ENCODE data around the gene CABLES1. TPM values are rescaled to one million over a fixed set of nuclear protein-coding genes. Genes with fewer than 3 reads are reported as not detected.

The CABLES1 gene
- total RNA-seq, 1 experiment from 2014 or later, result 66.4 TPM

DNA sequence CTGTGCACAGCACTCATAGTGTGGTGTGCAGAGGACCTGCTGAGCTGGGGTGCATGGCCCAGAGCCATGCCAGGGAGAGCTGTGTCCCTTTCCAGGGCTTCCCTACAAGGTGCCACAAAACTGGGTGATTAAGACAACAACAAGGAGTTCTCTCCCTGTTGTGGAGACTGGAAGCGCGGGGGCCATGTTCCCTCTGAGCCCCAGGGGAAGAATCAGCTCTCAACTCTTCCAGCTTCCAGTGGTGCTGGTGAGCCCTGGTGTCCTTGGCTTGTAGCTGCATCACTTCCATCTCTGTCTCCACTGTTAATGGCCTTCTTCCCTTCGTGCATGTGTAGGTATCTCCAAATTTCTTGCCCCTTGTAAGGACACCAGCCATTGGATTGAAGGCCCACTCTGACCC is 73.3 kb downstream of the CABLES1 start:
- H3K4me1 ChIP-seq (ENCODE audit: control insufficient read depth, insufficient read depth, low read length), result no peaks in the 10 kb centered on the region
- TF ChIP-seq TCF7L2 (IDR thresholded peaks at IDR 0.05; ENCODE audit: low read depth, low read length), result no peak
- ChIA-PET POLR2A (no interaction called here), CTCF (no interaction called here)
- ATAC-seq (peak; percentile 22; the same call in 1 of the 2 replicates), DNase-seq (ENCODE audit: low read depth, low spot score) (no peak)
- BruUV-seq (replicated peaks), result no TSS peak
- intact Hi-C loops (cut with micrococcal nuclease; ENCODE audit: unreplicated experiment) (no loop called here), in situ Hi-C loops (cut with HindIII; ENCODE audit: low pct_unique_long_range_greater_than_20kb, low sequenced_read_pairs) (no loop called here)
- no peaks in the 10 kb centered on the region for H3K27me3 ChIP-seq (ENCODE audit: control insufficient read depth, insufficient read depth, low read length)
- H3K9me3 ChIP-seq (ENCODE audit: control insufficient read depth, insufficient read depth, low read depth, low read length), result no peaks in the 10 kb centered on the region
- H3K27ac ChIP-seq (ENCODE audit: low read length), result no peak overlapping the region
- no peaks in the 10 kb centered on the region for H3K36me3 ChIP-seq (ENCODE audit: control insufficient read depth, insufficient read depth, low read length)
- H3K4me3 ChIP-seq (ENCODE audit: low read depth in 2 of 2, low read length in 2 of 2), result no peak overlapping the region

DNA sequence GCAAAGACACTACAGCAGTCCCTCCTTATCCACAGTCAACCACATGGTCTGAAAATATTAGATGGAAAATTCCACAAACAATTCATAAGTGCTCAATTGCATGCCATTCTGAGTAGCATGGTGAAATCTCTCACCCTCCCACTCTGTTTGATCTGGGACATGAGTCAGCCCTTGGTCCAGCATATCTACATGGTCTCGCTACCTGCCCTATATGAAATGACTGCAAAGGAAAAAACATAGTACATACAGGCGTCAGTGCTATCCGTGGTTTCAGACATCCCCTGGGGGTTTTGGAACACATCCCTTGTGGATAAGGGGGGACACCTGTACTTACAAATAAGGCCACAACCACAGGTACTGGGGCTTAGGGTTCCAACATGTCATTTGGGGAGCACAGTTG is 73.7 kb downstream of the CABLES1 start:
- ATAC-seq, result peak; percentile 29; the same call in 1 of the 2 replicates
- no TSS peak for BruUV-seq (replicated peaks)
- in situ Hi-C loops (cut with HindIII; ENCODE audit: low pct_unique_long_range_greater_than_20kb, low sequenced_read_pairs), result no loop called here
- H3K4me3 ChIP-seq (ENCODE audit: low read depth in 2 of 2, low read length in 2 of 2), result no peak overlapping the region
- intact Hi-C loops (cut with micrococcal nuclease; ENCODE audit: unreplicated experiment), result no loop called here
- H3K27ac ChIP-seq (ENCODE audit: low read length), result no peak overlapping the region
- TF ChIP-seq, protein P1, sequence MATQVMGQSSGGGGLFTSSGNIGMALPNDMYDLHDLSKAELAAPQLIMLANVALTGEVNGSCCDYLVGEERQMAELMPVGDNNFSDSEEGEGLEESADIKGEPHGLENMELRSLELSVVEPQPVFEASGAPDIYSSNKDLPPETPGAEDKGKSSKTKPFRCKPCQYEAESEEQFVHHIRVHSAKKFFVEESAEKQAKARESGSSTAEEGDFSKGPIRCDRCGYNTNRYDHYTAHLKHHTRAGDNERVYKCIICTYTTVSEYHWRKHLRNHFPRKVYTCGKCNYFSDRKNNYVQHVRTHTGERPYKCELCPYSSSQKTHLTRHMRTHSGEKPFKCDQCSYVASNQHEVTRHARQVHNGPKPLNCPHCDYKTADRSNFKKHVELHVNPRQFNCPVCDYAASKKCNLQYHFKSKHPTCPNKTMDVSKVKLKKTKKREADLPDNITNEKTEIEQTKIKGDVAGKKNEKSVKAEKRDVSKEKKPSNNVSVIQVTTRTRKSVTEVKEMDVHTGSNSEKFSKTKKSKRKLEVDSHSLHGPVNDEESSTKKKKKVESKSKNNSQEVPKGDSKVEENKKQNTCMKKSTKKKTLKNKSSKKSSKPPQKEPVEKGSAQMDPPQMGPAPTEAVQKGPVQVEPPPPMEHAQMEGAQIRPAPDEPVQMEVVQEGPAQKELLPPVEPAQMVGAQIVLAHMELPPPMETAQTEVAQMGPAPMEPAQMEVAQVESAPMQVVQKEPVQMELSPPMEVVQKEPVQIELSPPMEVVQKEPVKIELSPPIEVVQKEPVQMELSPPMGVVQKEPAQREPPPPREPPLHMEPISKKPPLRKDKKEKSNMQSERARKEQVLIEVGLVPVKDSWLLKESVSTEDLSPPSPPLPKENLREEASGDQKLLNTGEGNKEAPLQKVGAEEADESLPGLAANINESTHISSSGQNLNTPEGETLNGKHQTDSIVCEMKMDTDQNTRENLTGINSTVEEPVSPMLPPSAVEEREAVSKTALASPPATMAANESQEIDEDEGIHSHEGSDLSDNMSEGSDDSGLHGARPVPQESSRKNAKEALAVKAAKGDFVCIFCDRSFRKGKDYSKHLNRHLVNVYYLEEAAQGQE (IDR thresholded peaks at IDR 0.05; ENCODE audit: insufficient read depth in 1 of 2, low read depth in 2 of 2, low read length in 1 of 2), result no peak
- TF ChIP-seq, protein P2, sequence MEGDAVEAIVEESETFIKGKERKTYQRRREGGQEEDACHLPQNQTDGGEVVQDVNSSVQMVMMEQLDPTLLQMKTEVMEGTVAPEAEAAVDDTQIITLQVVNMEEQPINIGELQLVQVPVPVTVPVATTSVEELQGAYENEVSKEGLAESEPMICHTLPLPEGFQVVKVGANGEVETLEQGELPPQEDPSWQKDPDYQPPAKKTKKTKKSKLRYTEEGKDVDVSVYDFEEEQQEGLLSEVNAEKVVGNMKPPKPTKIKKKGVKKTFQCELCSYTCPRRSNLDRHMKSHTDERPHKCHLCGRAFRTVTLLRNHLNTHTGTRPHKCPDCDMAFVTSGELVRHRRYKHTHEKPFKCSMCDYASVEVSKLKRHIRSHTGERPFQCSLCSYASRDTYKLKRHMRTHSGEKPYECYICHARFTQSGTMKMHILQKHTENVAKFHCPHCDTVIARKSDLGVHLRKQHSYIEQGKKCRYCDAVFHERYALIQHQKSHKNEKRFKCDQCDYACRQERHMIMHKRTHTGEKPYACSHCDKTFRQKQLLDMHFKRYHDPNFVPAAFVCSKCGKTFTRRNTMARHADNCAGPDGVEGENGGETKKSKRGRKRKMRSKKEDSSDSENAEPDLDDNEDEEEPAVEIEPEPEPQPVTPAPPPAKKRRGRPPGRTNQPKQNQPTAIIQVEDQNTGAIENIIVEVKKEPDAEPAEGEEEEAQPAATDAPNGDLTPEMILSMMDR (IDR thresholded peaks at IDR 0.05), result no peak
- TF ChIP-seq POLR2AphosphoS5 (IDR thresholded peaks at IDR 0.05; ENCODE audit: low read depth, low read length) (no peak), SIN3A (IDR thresholded peaks at IDR 0.05; ENCODE audit: borderline replicate concordance, insufficient read depth, low read depth, low read length) (no peak), TCF7L2 (IDR thresholded peaks at IDR 0.05; ENCODE audit: low read depth, low read length) (no peak)
- no peaks in the 10 kb centered on the region for H3K36me3 ChIP-seq (ENCODE audit: control insufficient read depth, insufficient read depth, low read length)
- no peaks in the 10 kb centered on the region for H3K27me3 ChIP-seq (ENCODE audit: control insufficient read depth, insufficient read depth, low read length)
- H3K9me3 ChIP-seq (ENCODE audit: control insufficient read depth, insufficient read depth, low read depth, low read length), result no peaks in the 10 kb centered on the region
- DNase-seq (ENCODE audit: low read depth, low spot score), result no peak
- H3K4me1 ChIP-seq (ENCODE audit: control insufficient read depth, insufficient read depth, low read length), result no peaks in the 10 kb centered on the region
- ChIA-PET CTCF (no interaction called here), POLR2A (no interaction called here)

DNA sequence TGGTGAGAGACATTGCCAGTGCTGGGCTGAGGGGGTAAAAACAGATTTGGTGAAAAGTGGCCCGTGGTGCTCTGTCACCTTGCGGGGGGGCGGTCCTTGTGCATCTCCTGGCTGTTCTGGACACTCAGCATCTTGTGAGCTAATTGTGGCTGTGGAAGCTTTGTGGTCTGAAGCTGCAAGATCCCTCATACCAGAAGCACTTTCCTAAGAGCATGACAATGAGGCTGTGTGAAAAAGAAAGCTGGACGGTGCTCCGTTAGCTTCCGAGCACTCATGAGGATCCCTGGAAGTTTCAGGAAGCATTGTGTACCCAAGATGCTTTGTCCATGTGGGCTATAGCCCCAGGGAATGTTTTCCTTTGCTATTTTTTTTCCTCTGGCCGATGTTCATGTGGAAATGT is 74.5 kb downstream of the CABLES1 start:
- H3K36me3 ChIP-seq (ENCODE audit: control insufficient read depth, insufficient read depth, low read length), result no peaks in the 10 kb centered on the region
- ATAC-seq, result no peak
- TF ChIP-seq SIN3A (IDR thresholded peaks at IDR 0.05; ENCODE audit: borderline replicate concordance, insufficient read depth, low read depth, low read length) (no peak), TCF7L2 (IDR thresholded peaks at IDR 0.05; ENCODE audit: low read depth, low read length) (no peak), POLR2AphosphoS5 (IDR thresholded peaks at IDR 0.05; ENCODE audit: low read depth, low read length) (no peak)
- TF ChIP-seq, protein P1 (IDR thresholded peaks at IDR 0.05; ENCODE audit: insufficient read depth in 1 of 2, low read depth in 2 of 2, low read length in 1 of 2), result no peak
- TF ChIP-seq, protein P2 (IDR thresholded peaks at IDR 0.05), result no peak
- no peak overlapping the region for H3K4me3 ChIP-seq (ENCODE audit: low read depth in 2 of 2, low read length in 2 of 2)
- no peaks in the 10 kb centered on the region for H3K4me1 ChIP-seq (ENCODE audit: control insufficient read depth, insufficient read depth, low read length)
- intact Hi-C loops (cut with micrococcal nuclease; ENCODE audit: unreplicated experiment) (no loop called here), in situ Hi-C loops (cut with HindIII; ENCODE audit: low pct_unique_long_range_greater_than_20kb, low sequenced_read_pairs) (no loop called here)
- no peaks in the 10 kb centered on the region for H3K27me3 ChIP-seq (ENCODE audit: control insufficient read depth, insufficient read depth, low read length)
- CTCF ChIA-PET, result no interaction called here
- no TSS peak for BruUV-seq (replicated peaks)
- no peak overlapping the region for H3K27ac ChIP-seq (ENCODE audit: low read length)
- DNase-seq (ENCODE audit: low read depth, low spot score), result no peak
- POLR2A ChIA-PET, result no interaction called here
- H3K9me3 ChIP-seq (ENCODE audit: control insufficient read depth, insufficient read depth, low read depth, low read length), result no peaks in the 10 kb centered on the region

All from Panc1 (cell line).